ENCODE data around the gene UTP11. TPM values are rescaled to one million over a fixed set of nuclear protein-coding genes. Genes with fewer than 3 reads are reported as not detected.
"Not testable (repeated sequence)": the region's sequence is repeated elsewhere in the genome, so short reads cannot be mapped to it uniquely, and the experiment has no call there.

UTP11 gene
- total RNA-seq = 10 to 100 TPM in 3 of 5 experiments, 1 to 10 TPM in 2; 8.2 to 42.8 (median 15.7) TPM
- 10 to 100 TPM; 17.4 to 26.0 TPM for polyA plus RNA-seq
- 16.0 reads per million, percentile 45 among the genes with 10 or more reads in this experiment for total RNA-seq

DNA sequence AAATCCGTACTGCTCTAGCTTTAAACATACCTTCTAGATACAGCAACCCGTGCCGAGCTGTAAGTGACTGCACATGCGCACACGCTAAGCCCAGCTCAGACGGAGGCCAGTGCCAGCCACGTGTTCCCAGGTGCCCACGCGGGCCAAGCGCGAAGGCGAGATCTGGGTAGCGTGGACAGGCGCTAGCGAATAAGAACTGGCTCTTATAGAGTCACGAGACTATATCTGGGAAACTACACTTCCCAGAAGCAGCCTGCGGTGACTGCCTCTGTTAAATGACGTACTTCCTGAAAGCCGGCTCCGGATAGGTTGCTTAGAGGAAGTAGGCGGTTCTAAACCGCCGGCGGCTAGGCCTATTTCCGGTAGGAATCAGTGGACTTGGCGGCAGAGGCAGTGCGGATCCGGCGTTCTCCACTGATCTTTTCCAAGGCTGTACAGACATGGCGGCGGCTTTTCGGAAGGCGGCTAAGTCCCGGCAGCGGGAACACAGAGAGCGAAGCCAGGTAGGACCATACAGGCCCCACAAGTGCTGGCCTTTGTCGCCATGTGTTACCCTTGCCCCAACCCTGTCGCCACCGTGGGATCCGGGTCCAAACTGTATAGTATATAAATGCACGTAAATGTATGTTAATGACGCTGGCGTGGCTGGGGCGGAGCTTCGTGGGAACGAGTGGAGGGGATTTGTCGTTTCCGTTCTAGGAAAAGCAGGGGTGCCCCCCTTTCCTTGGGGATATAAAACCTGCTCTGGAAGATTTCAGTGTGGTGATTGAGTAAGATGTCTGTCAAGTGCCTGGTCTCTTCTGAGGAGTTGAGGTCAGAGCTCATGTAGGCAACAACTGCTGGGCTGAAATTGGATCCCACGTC, at the start of gene UTP11:
UTP11 (plus strand) TSS at position 372 of the 864 bp plus-strand sequence; CDS start at position 441, 69 bp downstream.
- H3K27ac Mint-ChIP-seq = peak within 1 kb of the TSS; percentile 95 to 99 (median 97)
- H3K4me1 Mint-ChIP-seq = peaks cover 25 to 70% (median 47%) of the 10 kb centered on the region in 7 donors
- H3K27me3 ChIP-seq (ENCODE audit: control insufficient read depth in 2 of 2, insufficient read depth in 2 of 2, low read length in 2 of 2) = no peaks in the 10 kb centered on the region
- DNase-seq (peak; percentile 63 to 95 (median 93)), ATAC-seq (peak; percentile 97)
- CTCF ChIA-PET = interaction anchor here (0.7 to 1.2 kb wide), 3 partner anchors 22 to 29 kb away, joined by 3 to 9 read pairs (median 3); partner anchors contain the start of gene SF3A3
- H3K27me3 Mint-ChIP-seq = no peaks in the 10 kb centered on the region
- peaks cover 10 to 14% of the 10 kb centered on the region in 2 donors for H3K4me1 ChIP-seq (ENCODE audit: control insufficient read depth in 2 of 2, insufficient read depth in 2 of 2, low read length in 2 of 2)
- peak within 1 kb of the TSS; percentile 87 for H3K27ac ChIP-seq (ENCODE audit: low read depth, low read length)
- H3K36me3 ChIP-seq (ENCODE audit: control insufficient read depth in 2 of 3, insufficient read depth in 3 of 3, low read length in 3 of 3) = peaks cover 4 to 13% (median 7%) of the 10 kb centered on the region in 3 experiments
- H3K9me3 ChIP-seq (ENCODE audit: control insufficient read depth in 2 of 3, low read length in 3 of 3) = no peaks in the 10 kb centered on the region
- intact Hi-C loops (cut with micrococcal nuclease) = loop anchor here (1.0 to 10.0 kb wide), 12 partner anchors 22 to 1872 kb away; partner anchors contain the start of genes SF3A3 (in 2 of the 2), CDCA8 (in 1 of the 2), GNL2 (in 1 of the 2) and INPP5B (in 1 of the 2)
- no peaks in the 10 kb centered on the region for H3K9me3 Mint-ChIP-seq
- peaks cover 0 to 8% (median 2%) of the 10 kb centered on the region in 5 donors for H3K36me3 Mint-ChIP-seq
- H3K4me3 Mint-ChIP-seq = peak within 1 kb of the TSS; percentile 96 to 99 (median 99)
- POLR2A ChIA-PET = interaction anchor here (0.5 to 3.5 kb wide), 7 partner anchors 9 to 860 kb away, joined by 3 to 24 read pairs (median 6); partner anchors contain the start of gene SF3A3
- peak within 1 kb of the TSS; percentile 84 for H3K4me3 ChIP-seq (ENCODE audit: low read length)

DNA sequence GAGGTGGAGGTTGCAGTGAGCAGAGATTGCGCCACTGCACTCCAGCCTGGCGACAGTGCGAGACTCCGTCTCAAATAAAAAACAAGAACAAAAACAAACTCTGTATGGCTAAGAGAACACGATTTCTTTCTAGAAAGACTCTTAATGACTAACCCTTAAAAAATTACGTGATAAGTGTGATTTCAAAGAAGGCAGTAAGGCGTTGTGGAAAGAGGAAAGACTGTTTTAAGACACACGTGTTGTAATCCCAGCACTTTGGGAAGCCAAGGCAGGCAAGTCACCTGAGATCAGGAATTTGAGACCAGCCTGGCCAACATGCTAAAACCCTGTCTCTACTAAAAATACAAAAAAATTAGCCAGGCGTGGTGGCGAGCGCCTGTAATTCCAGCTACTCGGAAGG, 48.4 kb upstream of the UTP11 start:
- peaks cover 6 to 61% (median 18%) of the 10 kb centered on the region in 3 experiments for H3K36me3 ChIP-seq (ENCODE audit: control insufficient read depth in 2 of 3, insufficient read depth in 3 of 3, low read length in 3 of 3)
- POLR2A ChIA-PET; ATAC-seq; H3K27ac Mint-ChIP-seq; H3K9me3 Mint-ChIP-seq; DNase-seq; H3K9me3 ChIP-seq (ENCODE audit: control insufficient read depth in 2 of 3, low read length in 3 of 3); H3K27me3 Mint-ChIP-seq; CTCF ChIA-PET; H3K4me3 ChIP-seq (ENCODE audit: low read length); H3K27ac ChIP-seq (ENCODE audit: low read depth, low read length); H3K4me3 Mint-ChIP-seq; H3K4me1 Mint-ChIP-seq; intact Hi-C loops (cut with micrococcal nuclease); H3K4me1 ChIP-seq (ENCODE audit: control insufficient read depth in 2 of 2, insufficient read depth in 2 of 2, low read length in 2 of 2); H3K27me3 ChIP-seq (ENCODE audit: control insufficient read depth in 2 of 2, insufficient read depth in 2 of 2, low read length in 2 of 2): not testable (repeated sequence)
- peaks cover 11 to 40% (median 23%) of the 10 kb centered on the region in 5 donors for H3K36me3 Mint-ChIP-seq

DNA sequence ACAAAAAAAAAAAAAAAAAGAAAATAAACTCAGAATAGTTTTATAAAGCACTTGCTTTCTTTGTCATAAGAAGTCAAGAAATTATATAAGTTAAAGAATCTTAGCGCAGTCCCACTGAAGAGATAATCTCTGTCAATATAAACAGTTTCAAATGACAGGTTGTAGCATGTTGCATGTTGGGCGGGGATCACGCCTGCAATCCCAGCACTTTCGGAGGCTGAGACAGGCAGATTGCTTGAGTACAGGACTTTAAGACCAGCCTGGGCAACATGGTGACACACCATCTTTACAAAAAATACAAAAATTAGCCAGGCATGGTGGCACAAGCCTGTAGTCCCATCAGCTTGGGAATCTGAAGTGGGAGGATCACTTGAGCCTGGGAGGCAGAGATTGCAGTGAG, 47.2 kb upstream of the UTP11 start:
- H3K27me3 ChIP-seq (ENCODE audit: control insufficient read depth in 2 of 2, insufficient read depth in 2 of 2, low read length in 2 of 2) = no peaks in the 10 kb centered on the region
- peaks cover 9 to 60% (median 20%) of the 10 kb centered on the region in 3 experiments for H3K36me3 ChIP-seq (ENCODE audit: control insufficient read depth in 2 of 3, insufficient read depth in 3 of 3, low read length in 3 of 3)
- ChIA-PET CTCF (no interaction called here), POLR2A (no interaction called here)
- Mint-ChIP-seq H3K27ac (no peak overlapping the region), H3K4me1 (peaks cover 0 to 1% (median 0%) of the 10 kb centered on the region in 7 donors), H3K4me3 (no peak overlapping the region), H3K9me3 (no peaks in the 10 kb centered on the region), H3K27me3 (no peaks in the 10 kb centered on the region), H3K36me3 (peaks cover 11 to 43% (median 23%) of the 10 kb centered on the region in 5 donors)
- ATAC-seq (no peak), DNase-seq (no peak)
- no peak overlapping the region for H3K27ac ChIP-seq (ENCODE audit: low read depth, low read length)
- intact Hi-C loops (cut with micrococcal nuclease) = no loop called here
- no peaks in the 10 kb centered on the region for H3K4me1 ChIP-seq (ENCODE audit: control insufficient read depth in 2 of 2, insufficient read depth in 2 of 2, low read length in 2 of 2)
- H3K4me3 ChIP-seq (ENCODE audit: low read length) = no peak overlapping the region
- no peaks in the 10 kb centered on the region for H3K9me3 ChIP-seq (ENCODE audit: control insufficient read depth in 2 of 3, low read length in 3 of 3)

DNA sequence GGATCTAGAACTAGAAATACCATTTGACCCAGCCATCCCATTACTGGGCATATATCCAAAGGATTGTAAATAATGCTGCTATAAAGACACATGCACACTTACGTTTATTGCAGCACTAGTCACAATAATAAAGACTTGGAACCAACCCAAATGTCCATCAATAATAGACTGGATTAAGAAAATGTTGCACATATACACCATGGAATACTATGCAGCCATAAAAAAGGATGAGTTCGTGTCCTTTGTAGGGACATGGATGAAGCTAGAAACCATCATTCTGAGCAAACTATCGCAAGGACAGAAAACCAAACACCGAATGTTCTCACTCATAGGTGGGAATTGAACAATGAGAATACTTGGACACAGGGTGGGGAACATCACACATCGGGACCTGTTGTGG, 38.9 kb upstream of the UTP11 start:
- Mint-ChIP-seq H3K4me1 (peaks cover 2 to 36% (median 15%) of the 10 kb centered on the region in 7 donors), H3K27ac (peak overlapping the region in 1 of 9 donors; percentile 40), H3K36me3 (peaks cover 24 to 74% (median 46%) of the 10 kb centered on the region in 5 donors)
- H3K4me1 ChIP-seq (ENCODE audit: control insufficient read depth in 2 of 2, insufficient read depth in 2 of 2, low read length in 2 of 2); H3K4me3 ChIP-seq (ENCODE audit: low read length); H3K9me3 Mint-ChIP-seq; POLR2A ChIA-PET; H3K27me3 Mint-ChIP-seq; H3K27ac ChIP-seq (ENCODE audit: low read depth, low read length); H3K27me3 ChIP-seq (ENCODE audit: control insufficient read depth in 2 of 2, insufficient read depth in 2 of 2, low read length in 2 of 2); H3K4me3 Mint-ChIP-seq; H3K9me3 ChIP-seq (ENCODE audit: control insufficient read depth in 2 of 3, low read length in 3 of 3); intact Hi-C loops (cut with micrococcal nuclease); ATAC-seq; DNase-seq; CTCF ChIA-PET: not testable (repeated sequence)
- peaks cover 15 to 58% (median 25%) of the 10 kb centered on the region in 3 experiments for H3K36me3 ChIP-seq (ENCODE audit: control insufficient read depth in 2 of 3, insufficient read depth in 3 of 3, low read length in 3 of 3)

GRCh38 chr1:37974567-37974966, 38.0 kb upstream of the UTP11 start:
- H3K36me3 Mint-ChIP-seq = peaks cover 22 to 75% (median 49%) of the 10 kb centered on the region in 5 donors
- peaks cover 15 to 58% (median 25%) of the 10 kb centered on the region in 3 experiments for H3K36me3 ChIP-seq (ENCODE audit: control insufficient read depth in 2 of 3, insufficient read depth in 3 of 3, low read length in 3 of 3)
- H3K9me3 Mint-ChIP-seq = peaks cover 0 to 4% (median 0%) of the 10 kb centered on the region in 11 donors

GRCh38 chr1:37975083-37975482, 37.5 kb upstream of the UTP11 start:
- Mint-ChIP-seq H3K4me1 (peaks cover 2 to 36% (median 15%) of the 10 kb centered on the region in 7 donors), H3K36me3 (peaks cover 22 to 75% (median 51%) of the 10 kb centered on the region in 5 donors)
- H3K27me3 Mint-ChIP-seq; H3K4me1 ChIP-seq (ENCODE audit: control insufficient read depth in 2 of 2, insufficient read depth in 2 of 2, low read length in 2 of 2); CTCF ChIA-PET; H3K27me3 ChIP-seq (ENCODE audit: control insufficient read depth in 2 of 2, insufficient read depth in 2 of 2, low read length in 2 of 2); H3K27ac ChIP-seq (ENCODE audit: low read depth, low read length); H3K9me3 ChIP-seq (ENCODE audit: control insufficient read depth in 2 of 3, low read length in 3 of 3); H3K4me3 ChIP-seq (ENCODE audit: low read length); H3K9me3 Mint-ChIP-seq; ATAC-seq; POLR2A ChIA-PET; H3K27ac Mint-ChIP-seq; H3K4me3 Mint-ChIP-seq: not testable (repeated sequence)
- peaks cover 19 to 58% (median 27%) of the 10 kb centered on the region in 3 experiments for H3K36me3 ChIP-seq (ENCODE audit: control insufficient read depth in 2 of 3, insufficient read depth in 3 of 3, low read length in 3 of 3)
- intact Hi-C loops (cut with micrococcal nuclease) = loop anchor here (1.0 kb wide), 1 partner anchor 85 kb away; no protein-coding TSS in a partner anchor
- DNase-seq = peak in 1 of 9 donors; percentile 25

More at GRCh38 chr1:37974567-37974966, 38.0 kb upstream of the UTP11 start:
- ATAC-seq = no peak
- intact Hi-C loops (cut with micrococcal nuclease) = no loop called here
- Mint-ChIP-seq H3K4me3 (no peak overlapping the region), H3K27me3 (no peaks in the 10 kb centered on the region), H3K4me1 (peaks cover 2 to 36% (median 15%) of the 10 kb centered on the region in 7 donors), H3K27ac (no peak overlapping the region)
- ChIA-PET CTCF (no interaction called here), POLR2A (no interaction called here)
- H3K4me3 ChIP-seq (ENCODE audit: low read length) = no peak overlapping the region
- no peaks in the 10 kb centered on the region for H3K27me3 ChIP-seq (ENCODE audit: control insufficient read depth in 2 of 2, insufficient read depth in 2 of 2, low read length in 2 of 2)
- H3K27ac ChIP-seq (ENCODE audit: low read depth, low read length) = no peak overlapping the region
- H3K9me3 ChIP-seq (ENCODE audit: control insufficient read depth in 2 of 3, low read length in 3 of 3) = no peaks in the 10 kb centered on the region
- H3K4me1 ChIP-seq (ENCODE audit: control insufficient read depth in 2 of 2, insufficient read depth in 2 of 2, low read length in 2 of 2) = no peaks in the 10 kb centered on the region
- no peak for DNase-seq
